Natural killer cell (primary cell): ENCODE data around the gene SPTB. TPM values are rescaled to one million over a fixed set of nuclear protein-coding genes. Genes with fewer than 3 reads are reported as not detected.

ENCODE experiments used
- ATAC-seq, 3 donors: fragments of 150-1000 bp in 2 of 3; fragments of 200-7000 bp in 1 of 3; cut with Tn5 transposase; 1 replicate in 1 of 3; 2 replicates in 2 of 3; pipeline ENCODE4 v1.10.0; 2021; ENCODE audit warnings: mild to moderate bottlenecking in 2 of 3, moderate library complexity in 2 of 3
- DNase-seq, 2 donors: peaks; one replicate each; pipeline versions ENCODE4 v3.0.0 to v3.0.0-alpha.2; 2013 to 2021; ENCODE audit warnings: mixed read lengths in 1 of 2
- H3K27ac ChIP-seq: one replicate; pipeline ENCODE4 v1.5.1; 2013; ENCODE audit warnings: mild to moderate bottlenecking, low read length
- H3K27me3 ChIP-seq: one replicate; pipeline ENCODE4 v1.6.1; 2013; ENCODE audit warnings: low read length; ENCODE audit not compliant: control insufficient read depth, insufficient read depth
- H3K36me3 ChIP-seq: one replicate; pipeline ENCODE4 v1.6.1; 2013; ENCODE audit warnings: low read length; ENCODE audit not compliant: control insufficient read depth, insufficient read depth
- H3K4me1 ChIP-seq: one replicate; pipeline ENCODE4 v1.6.1; 2013; ENCODE audit warnings: low read length; ENCODE audit not compliant: control insufficient read depth, insufficient read depth
- H3K4me3 ChIP-seq: one replicate; pipeline ENCODE4 v1.5.1; 2013; ENCODE audit warnings: low read length
- H3K9me3 ChIP-seq: one replicate; pipeline ENCODE4 v1.6.1; 2013; ENCODE audit warnings: low read length; ENCODE audit not compliant: control insufficient read depth, insufficient read depth
- H3K27ac Mint-ChIP-seq, 2 donors: one replicate each; pipeline ENCODE4 v1.8.0; 2022; ENCODE audit warnings: mild to moderate bottlenecking in 2 of 2, mixed read lengths in 2 of 2, moderate library complexity in 1 of 2
- H3K27me3 Mint-ChIP-seq, 2 donors: one replicate each; pipeline ENCODE4 v1.8.0; 2022; ENCODE audit warnings: low read depth in 2 of 2, mixed read lengths in 2 of 2
- H3K36me3 Mint-ChIP-seq: one replicate; pipeline ENCODE4 v1.8.0; 2022; ENCODE audit warnings: mixed read lengths
- H3K4me1 Mint-ChIP-seq, 2 donors: one replicate each; pipeline ENCODE4 v1.8.0; 2022; ENCODE audit warnings: mixed read lengths in 2 of 2
- H3K4me3 Mint-ChIP-seq: one replicate; pipeline ENCODE4 v1.8.0; 2022; ENCODE audit warnings: mild to moderate bottlenecking, moderate library complexity, mixed read lengths
- H3K9me3 Mint-ChIP-seq, 2 donors: one replicate each; pipeline ENCODE4 v1.8.0; 2022; ENCODE audit warnings: mixed read lengths in 2 of 2
- CTCF ChIP-seq: fragments of 200-600 bp; IDR thresholded peaks from one replicate; pipeline ENCODE4 v1.8.0; 2022; ENCODE audit warnings: antibody characterized with exemption
- WGBS: methylation state at CpG from one replicate; pipeline ENCODE4 v1.1.7; 2013; ENCODE audit warnings: missing lambda C conversion rate; ENCODE audit not compliant: insufficient coverage; 5-methylcytosine and 5-hydroxymethylcytosine counted together
- intact Hi-C: fragments of 100-400 bp; cut with micrococcal nuclease; formaldehyde crosslinking; loops from one replicate; pipeline ENCODE4 v1.14.2; 2022
- total RNA-seq, 4 donors: library from RNA; stranded (reverse); fragments of 120-200 nt in 1 of 4; gene quantifications; one replicate each; pipeline versions ENCODE4 v1.2.3 to v1.2.4, GENCODE V29; 2013 to 2022

SPTB gene
- total RNA-seq, 3 donors from 2014 or later (not counting 1 experiment from before 2014, with no cell fraction given), result 0.07 to 0.59 (median 0.13) TPM

GRCh38 chr14:64790478-64790877, 89.2 kb downstream of the SPTB start:
- ATAC-seq, result no peak
- Mint-ChIP-seq H3K9me3 (no peaks in the 10 kb centered on the region), H3K4me1 (no peaks in the 10 kb centered on the region), H3K27ac (no peak overlapping the region), H3K27me3 (no peaks in the 10 kb centered on the region), H3K36me3 (no peaks in the 10 kb centered on the region), H3K4me3 (no peak overlapping the region)
- no peak for DNase-seq
- WGBS, result 84% methylated on average over 5 of the region's 6 CpGs
- H3K36me3 ChIP-seq, result no peaks in the 10 kb centered on the region
- H3K4me1 ChIP-seq, result no peaks in the 10 kb centered on the region
- TF ChIP-seq CTCF, result no peak
- H3K27ac ChIP-seq, result no peak overlapping the region
- no peak overlapping the region for H3K4me3 ChIP-seq
- intact Hi-C loops, result no loop called here
- H3K27me3 ChIP-seq, result no peaks in the 10 kb centered on the region
- no peaks in the 10 kb centered on the region for H3K9me3 ChIP-seq

GRCh38 chr14:64789696-64790095, 90.0 kb downstream of the SPTB start:
- no peak overlapping the region for H3K4me3 ChIP-seq
- no peak overlapping the region for H3K27ac ChIP-seq
- DNase-seq (no peak), ATAC-seq (no peak)
- TF ChIP-seq CTCF, result no peak
- no peak overlapping the region for H3K27ac Mint-ChIP-seq
- 88% methylated on average over 5 of the region's 5 CpGs for WGBS
- H3K4me1 ChIP-seq, result no peaks in the 10 kb centered on the region
- no peaks in the 10 kb centered on the region for H3K9me3 ChIP-seq
- no peaks in the 10 kb centered on the region for H3K9me3 Mint-ChIP-seq
- H3K4me3 Mint-ChIP-seq, result no peak overlapping the region
- H3K36me3 ChIP-seq, result no peaks in the 10 kb centered on the region
- H3K27me3 Mint-ChIP-seq, result no peaks in the 10 kb centered on the region
- intact Hi-C loops, result no loop called here
- no peaks in the 10 kb centered on the region for H3K36me3 Mint-ChIP-seq
- no peaks in the 10 kb centered on the region for H3K27me3 ChIP-seq
- no peaks in the 10 kb centered on the region for H3K4me1 Mint-ChIP-seq

DNA sequence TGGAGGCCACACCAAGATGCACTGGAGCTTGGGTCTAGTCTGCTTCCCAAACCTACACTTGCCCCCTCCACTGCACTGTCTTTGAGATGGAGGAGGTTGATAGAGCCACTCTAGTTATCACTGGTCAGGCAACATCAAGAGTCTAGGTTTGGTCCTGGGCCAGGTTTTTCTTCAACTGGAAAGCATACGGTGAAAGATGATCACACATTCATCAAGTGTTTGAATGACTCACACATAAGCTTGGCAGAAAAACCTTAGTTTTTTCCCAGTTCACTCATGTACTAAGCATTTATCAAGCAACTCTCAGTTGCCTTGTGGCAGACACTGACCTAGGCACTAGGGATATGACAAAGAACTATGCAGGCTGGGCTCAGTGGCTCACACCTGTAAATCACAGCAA, 91.0 kb downstream of the SPTB start:
- Mint-ChIP-seq H3K36me3 (no peaks in the 10 kb centered on the region), H3K4me3 (no peak overlapping the region), H3K27me3 (no peaks in the 10 kb centered on the region), H3K4me1 (no peaks in the 10 kb centered on the region), H3K9me3 (no peaks in the 10 kb centered on the region), H3K27ac (no peak overlapping the region)
- Histone ChIP-seq H3K27ac (no peak overlapping the region), H3K27me3 (no peaks in the 10 kb centered on the region), H3K4me1 (no peaks in the 10 kb centered on the region), H3K9me3 (no peaks in the 10 kb centered on the region), H3K36me3 (no peaks in the 10 kb centered on the region), H3K4me3 (no peak overlapping the region)
- TF ChIP-seq CTCF, result no peak
- no peak for ATAC-seq
- 77% methylated on average over 1 of the region's 1 CpG for WGBS
- DNase-seq, result no peak
- intact Hi-C loops, result no loop called here

DNA sequence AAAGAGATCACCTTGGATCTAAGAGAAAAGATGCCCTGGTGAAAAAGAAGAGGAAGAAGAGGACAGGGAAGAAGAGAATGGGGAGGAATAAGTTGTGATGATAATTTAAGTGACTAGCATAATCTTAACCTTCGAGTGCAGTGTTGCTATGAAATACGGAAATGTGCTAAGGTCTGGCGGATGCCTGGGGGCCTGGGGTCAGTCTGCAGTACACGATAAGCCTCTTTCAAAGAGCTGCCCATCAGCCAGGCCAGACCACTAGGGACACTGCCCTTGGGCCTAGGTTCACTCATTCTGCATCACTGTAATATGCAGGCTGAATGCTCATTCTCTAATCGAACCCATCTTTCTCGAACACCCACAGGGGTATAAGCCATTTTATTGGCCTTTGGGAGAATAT, 92.1 kb downstream of the SPTB start:
- Mint-ChIP-seq H3K27ac (no peak overlapping the region), H3K4me3 (no peak overlapping the region), H3K36me3 (no peaks in the 10 kb centered on the region), H3K9me3 (no peaks in the 10 kb centered on the region), H3K4me1 (no peaks in the 10 kb centered on the region), H3K27me3 (no peaks in the 10 kb centered on the region)
- no peak overlapping the region for H3K4me3 ChIP-seq
- H3K4me1 ChIP-seq, result no peaks in the 10 kb centered on the region
- 98% methylated on average over 6 of the region's 6 CpGs for WGBS
- H3K9me3 ChIP-seq, result no peaks in the 10 kb centered on the region
- no peaks in the 10 kb centered on the region for H3K27me3 ChIP-seq
- H3K36me3 ChIP-seq, result no peaks in the 10 kb centered on the region
- no peak for ATAC-seq
- no peak overlapping the region for H3K27ac ChIP-seq
- DNase-seq, result no peak
- TF ChIP-seq CTCF, result no peak
- intact Hi-C loops, result no loop called here
